Mesodermal cell (in vitro differentiated cells): Measurements from ENCODE around the gene CRMP1.

Experiments used
- H3K27ac ChIP-seq: 2 replicates; pipeline ENCODE4 v1.7.0; 2013; ENCODE audit warnings: mild to moderate bottlenecking, low read depth, low read length, moderate library complexity; ENCODE audit not compliant: severe bottlenecking
- H3K36me3 ChIP-seq: 2 replicates; pipeline ENCODE4 v1.7.1; 2013; ENCODE audit warnings: mild to moderate bottlenecking, low read length, moderate library complexity; ENCODE audit not compliant: control insufficient read depth, insufficient read depth
- H3K4me1 ChIP-seq: one replicate; pipeline ENCODE4 v1.7.1; 2013; ENCODE audit warnings: mild to moderate bottlenecking, low read length; ENCODE audit not compliant: insufficient read depth, control insufficient read depth, poor library complexity, severe bottlenecking
- H3K4me3 ChIP-seq: 2 replicates; pipeline ENCODE4 v1.7.0; 2013; ENCODE audit warnings: low read length, control low read depth, mild to moderate bottlenecking; ENCODE audit not compliant: insufficient read depth, poor library complexity, severe bottlenecking; ENCODE audit errors: extremely low read depth
- H3K9me3 ChIP-seq: 2 replicates; pipeline ENCODE4 v1.7.1; 2013; ENCODE audit warnings: mild to moderate bottlenecking, low read length, moderate library complexity; ENCODE audit not compliant: control insufficient read depth
- WGBS, 2 experiments: methylation state at CpG; one replicate each; pipeline ENCODE4 v1.1.5; 2013; ENCODE audit warnings: missing lambda C conversion rate in 2 of 2; ENCODE audit not compliant: insufficient coverage in 2 of 2; 5-methylcytosine and 5-hydroxymethylcytosine counted together

Gene CRMP1

DNA sequence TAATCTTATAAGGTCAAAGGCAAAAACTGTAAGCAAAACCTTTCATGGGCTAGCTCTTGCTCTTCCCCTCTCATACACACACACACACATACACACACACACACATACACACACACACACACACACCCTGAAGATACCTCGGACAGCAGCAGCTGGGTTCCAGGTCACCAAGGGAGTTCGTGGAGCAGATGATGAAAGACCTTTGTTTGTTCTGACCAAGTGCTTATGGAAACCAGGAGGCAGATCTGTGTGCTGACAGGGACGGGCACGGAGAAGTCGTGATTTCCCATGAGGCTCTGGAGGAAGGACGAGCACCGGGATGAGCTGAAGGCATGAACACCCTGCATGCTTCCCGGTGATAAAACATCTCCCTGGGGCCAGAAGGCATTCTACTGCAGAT, 35.4 kb upstream of the CRMP1 start:
- peaks cover 3% of the 10 kb centered on the region for H3K4me1 ChIP-seq
- H3K4me3 ChIP-seq, result no peak overlapping the region
- 84 to 89% methylated on average over 7 of the region's 8 CpGs for WGBS, 2 experiments
- no peaks in the 10 kb centered on the region for H3K9me3 ChIP-seq
- H3K27ac ChIP-seq, result no peak overlapping the region
- no peaks in the 10 kb centered on the region for H3K36me3 ChIP-seq

- peaks cover 6% of the 10 kb centered on the region for H3K4me1 ChIP-seq
- H3K27ac ChIP-seq, result no peak overlapping the region
Measured at GRCh38 chr4:5927747-5928146, 34.9 kb upstream of the CRMP1 start.

GRCh38 chr4:5927116-5927515, 34.2 kb upstream of the CRMP1 start:
- H3K36me3 ChIP-seq, result no peaks in the 10 kb centered on the region
- WGBS, 2 experiments, result 90 to 95% methylated on average over 1 to 2 of the region's 3 CpGs
- no peaks in the 10 kb centered on the region for H3K9me3 ChIP-seq
- H3K4me1 ChIP-seq, result peaks cover 6% of the 10 kb centered on the region
- no peak overlapping the region for H3K27ac ChIP-seq
- H3K4me3 ChIP-seq, result no peak overlapping the region

More at GRCh38 chr4:5927747-5928146, 34.9 kb upstream of the CRMP1 start:
- WGBS, 2 experiments, result 57 to 84% methylated on average over 2 to 4 of the region's 4 CpGs
- no peak overlapping the region for H3K4me3 ChIP-seq
- H3K36me3 ChIP-seq, result no peaks in the 10 kb centered on the region
- H3K9me3 ChIP-seq, result no peaks in the 10 kb centered on the region

DNA sequence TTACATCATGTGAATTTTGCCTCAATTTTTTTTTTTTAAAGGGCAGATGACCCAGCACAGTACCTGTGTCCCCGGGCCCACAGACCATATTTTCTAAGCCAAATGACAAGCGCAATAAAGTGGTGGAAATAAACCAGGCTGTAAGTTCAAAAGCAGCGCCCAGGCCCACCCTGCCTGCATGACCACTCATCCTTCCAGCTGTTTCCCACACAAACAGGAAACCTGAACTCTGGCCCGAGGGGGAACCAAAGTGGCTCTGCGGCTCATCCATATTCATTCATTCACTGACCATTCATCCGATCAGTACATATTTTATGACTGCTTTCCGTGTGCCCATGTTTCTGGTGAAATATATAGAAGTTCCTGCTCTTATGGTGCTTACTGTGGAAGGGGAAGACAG, 33.7 kb upstream of the CRMP1 start:
- Histone ChIP-seq H3K9me3 (no peaks in the 10 kb centered on the region), H3K27ac (no peak overlapping the region), H3K4me3 (no peak overlapping the region), H3K36me3 (no peaks in the 10 kb centered on the region), H3K4me1 (peaks cover 6% of the 10 kb centered on the region)
- 83 to 90% methylated on average over 2 to 3 of the region's 7 CpGs for WGBS, 2 experiments

- Histone ChIP-seq H3K36me3 (no peaks in the 10 kb centered on the region), H3K4me3 (no peak overlapping the region), H3K9me3 (no peaks in the 10 kb centered on the region), H3K4me1 (peaks cover 6% of the 10 kb centered on the region), H3K27ac (no peak overlapping the region)
- 78 to 79% methylated on average over 13 to 14 of the region's 16 CpGs for WGBS, 2 experiments
Measured at GRCh38 chr4:5925419-5926200, 32.7 kb upstream of the CRMP1 start.

- no peak overlapping the region for H3K27ac ChIP-seq
- peaks cover 6% of the 10 kb centered on the region for H3K4me1 ChIP-seq
- WGBS, 2 experiments, result 85 to 86% methylated on average over 11 of the region's 12 CpGs
- H3K4me3 ChIP-seq, result no peak overlapping the region
- no peaks in the 10 kb centered on the region for H3K36me3 ChIP-seq
- no peaks in the 10 kb centered on the region for H3K9me3 ChIP-seq
Measured at GRCh38 chr4:5924461-5925125, 31.7 kb upstream of the CRMP1 start.

- Histone ChIP-seq H3K4me3 (no peak overlapping the region), H3K9me3 (no peaks in the 10 kb centered on the region), H3K36me3 (no peaks in the 10 kb centered on the region), H3K27ac (no peak overlapping the region), H3K4me1 (peaks cover 6% of the 10 kb centered on the region)
- WGBS, 2 experiments, result 76 to 78% methylated on average over 5 of the region's 6 CpGs
Measured at GRCh38 chr4:5923376-5923775, 30.5 kb upstream of the CRMP1 start.

DNA sequence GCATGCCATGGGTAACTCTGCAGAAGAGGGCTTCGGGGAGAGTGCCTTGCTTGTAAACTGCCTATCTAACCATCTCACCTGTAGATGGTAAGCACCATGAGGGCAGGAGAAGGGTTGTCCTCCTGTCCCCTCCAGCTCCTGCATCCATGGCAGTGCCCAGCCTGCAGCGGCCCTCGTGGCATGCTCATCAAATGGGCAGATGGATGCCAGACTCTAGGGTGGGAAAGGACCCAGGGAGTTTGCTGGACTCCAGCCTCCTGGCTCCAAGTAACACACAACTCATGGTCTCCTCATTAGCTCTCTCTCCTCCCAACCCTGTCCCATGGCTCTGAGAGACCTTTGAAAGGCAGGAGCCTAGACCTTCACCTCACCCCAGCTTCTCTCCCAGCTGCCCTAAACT, 29.7 kb upstream of the CRMP1 start:
- Histone ChIP-seq H3K4me1 (peaks cover 6% of the 10 kb centered on the region), H3K27ac (no peak overlapping the region), H3K4me3 (no peak overlapping the region), H3K9me3 (no peaks in the 10 kb centered on the region), H3K36me3 (no peaks in the 10 kb centered on the region)
- 73% methylated on average over 3 of the region's 3 CpGs; no CpG with 5 or more reads in 1 of the 2 experiments for WGBS, 2 experiments

DNA sequence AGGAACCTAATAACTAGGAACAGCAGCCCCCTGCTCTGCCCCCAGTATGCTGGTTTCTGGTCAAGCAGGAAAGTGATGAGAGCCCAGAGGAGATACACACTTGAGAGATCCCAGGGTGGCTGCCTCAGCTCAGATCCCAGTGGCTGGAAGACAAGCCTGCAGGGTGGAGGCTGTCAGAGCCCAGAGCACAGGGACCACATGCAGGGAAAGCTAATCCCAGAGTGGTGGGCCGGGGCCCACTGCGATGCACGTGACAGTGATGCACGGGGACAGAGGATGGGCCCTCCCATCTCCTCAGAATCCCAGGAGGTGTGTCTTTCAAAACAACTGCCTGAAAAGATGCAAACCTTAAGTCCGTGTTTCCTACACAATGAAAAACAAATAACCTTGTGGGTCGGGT, 29.1 kb upstream of the CRMP1 start:
- 73 to 75% methylated on average over 5 to 6 of the region's 6 CpGs for WGBS, 2 experiments
- Histone ChIP-seq H3K4me3 (no peak overlapping the region), H3K27ac (no peak overlapping the region), H3K36me3 (no peaks in the 10 kb centered on the region), H3K4me1 (peaks cover 3% of the 10 kb centered on the region), H3K9me3 (no peaks in the 10 kb centered on the region)

GRCh38 chr4:5921101-5921980, 28.5 kb upstream of the CRMP1 start:
- WGBS, 2 experiments, result 70 to 77% methylated on average over 15 to 16 of the region's 16 CpGs
- Histone ChIP-seq H3K4me1 (peaks cover 3% of the 10 kb centered on the region), H3K9me3 (no peaks in the 10 kb centered on the region)

More at GRCh38 chr4:5921101-5921980, 28.5 kb upstream of the CRMP1 start:
- H3K27ac ChIP-seq, result no peak overlapping the region
- no peak overlapping the region for H3K4me3 ChIP-seq
- H3K36me3 ChIP-seq, result no peaks in the 10 kb centered on the region
